Testis (tissue), 3 donors: Measurements from ENCODE around the gene GFI1B. TPM values are rescaled to one million over a fixed set of nuclear protein-coding genes. Genes with fewer than 3 reads are reported as not detected.

ENCODE experiments used
- DNase-seq: peaks from one replicate; pipeline ENCODE4 v3.0.0-alpha.2; 2019
- H3K27ac ChIP-seq, 2 donors: fragments of 200-600 bp; sonication (generic); one replicate each; pipeline ENCODE4 v1.5.1; 2019
- H3K27me3 ChIP-seq: fragments of 200-600 bp; sonication (generic); one replicate; pipeline ENCODE4 v1.5.1; 2019
- H3K36me3 ChIP-seq: fragments of 200-600 bp; sonication (generic); one replicate; pipeline ENCODE4 v1.5.1; 2017; ENCODE audit warnings: low read depth; ENCODE audit errors: missing control alignments
- H3K4me1 ChIP-seq: fragments of 200-600 bp; sonication (generic); one replicate; pipeline ENCODE4 v1.5.1; 2019
- H3K4me3 ChIP-seq, 2 donors: fragments of 200-600 bp; sonication (generic); one replicate each; pipeline ENCODE4 v1.5.1; 2017 to 2019
- H3K9me3 ChIP-seq: fragments of 200-600 bp; sonication (generic); one replicate; pipeline ENCODE4 v1.5.1; 2017
- POLR2A ChIP-seq: fragments of 450-650 bp; IDR thresholded peaks from one replicate; pipeline ENCODE4 v1.6.1; 2017; ENCODE audit warnings: antibody characterized with exemption, mild to moderate bottlenecking, moderate library complexity
- WGBS, 2 donors: methylation state at CpG; one replicate each; pipeline ENCODE4 v1.1.5; 2018; 5-methylcytosine and 5-hydroxymethylcytosine counted together
- intact Hi-C: fragments of 100-400 bp; cut with DNase I; formaldehyde crosslinking; loops from one replicate; pipeline ENCODE4 v1.15.1; 2023; ENCODE audit warnings: low total_unique reads
- polyA plus RNA-seq: library from polyadenylated mRNA; stranded (reverse); fragments of 350-450 nt; fragmentation: Illumina TruSeq; extraction: RNeasy Lipid Tissue Mini Kit (QIAGEN cat#74804); gene quantifications from one replicate; pipeline ENCODE4 v1.2.3, GENCODE V29; 2014; ENCODE audit warnings: low read depth, low replicate concordance; ENCODE audit not compliant: insufficient read depth
- total RNA-seq, 2 donors: library from RNA; depleted of rRNA; stranded (reverse); fragments of >200 nt; gene quantifications; one replicate each; pipeline ENCODE4 v1.2.3, GENCODE V29; 2016
- TF ChIP-seq, protein P1 (sequence below), 3 experiments: fragments of 450-650 bp in 2 of 3; fragments of 200-600 bp in 1 of 3; sonication (generic) in 1 of 3; IDR thresholded peaks; one replicate each; pipeline ENCODE4 v1.5.1; 2016 to 2019; ENCODE audit warnings: antibody characterized with exemption in 3 of 3, mild to moderate bottlenecking in 2 of 3, moderate library complexity in 1 of 3

Gene GFI1B
- total and polyA plus RNA-seq, 3 donors from 2014 or later, result 4.3 to 12.6 (median 9.7) TPM

DNA sequence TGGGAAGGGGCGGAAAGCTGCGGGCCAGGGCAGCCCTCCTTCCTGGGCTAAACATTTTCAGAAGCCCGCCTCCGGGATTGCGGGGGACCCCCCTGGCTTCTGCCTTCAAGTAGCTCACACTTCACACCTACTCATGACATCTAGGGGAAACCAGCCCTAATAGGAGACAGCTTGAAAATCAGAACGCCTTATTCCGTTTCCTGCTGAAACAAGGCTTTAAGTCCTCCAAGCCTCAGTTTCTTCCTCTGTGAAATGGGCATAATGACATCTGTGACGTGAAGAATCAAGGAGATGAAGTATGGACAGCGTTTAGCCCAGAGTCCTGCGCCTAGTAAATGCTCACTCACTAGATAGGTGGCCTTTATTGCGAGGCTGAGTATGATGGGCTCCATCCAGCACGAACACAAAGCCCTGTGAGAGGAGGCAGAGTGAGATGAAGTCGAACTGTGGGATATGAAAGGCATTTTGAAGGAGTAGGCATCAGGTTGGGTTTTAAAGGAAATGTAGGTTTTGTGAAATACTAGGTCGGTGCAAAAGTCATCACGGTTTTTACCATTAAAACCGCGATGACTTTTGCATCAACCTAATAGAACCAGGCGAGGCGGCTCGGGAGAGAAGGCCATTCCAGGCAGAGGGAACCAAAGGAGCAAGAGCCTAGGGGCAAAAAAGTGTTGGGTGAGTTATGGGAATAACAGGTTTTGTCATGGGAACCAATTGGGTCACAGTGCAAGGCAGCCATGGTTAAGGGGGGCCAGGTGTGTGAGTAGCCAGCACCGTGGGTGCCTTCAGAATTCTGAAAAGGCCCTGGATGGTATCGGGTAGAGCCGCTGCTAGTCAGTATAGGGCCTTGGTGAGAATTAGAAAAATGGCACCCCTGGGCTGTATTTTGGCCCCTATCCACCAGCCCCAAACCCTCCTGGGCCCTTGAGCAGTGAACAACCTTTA lies 33.0 kb upstream of the GFI1B start:
- Histone ChIP-seq H3K4me1 (peaks cover 13% of the 10 kb centered on the region), H3K27ac (peak overlapping the region; percentile 95 to 98), H3K4me3 (peak overlapping the region; percentile 98 to 99), H3K36me3 (no peaks in the 10 kb centered on the region), H3K9me3 (no peaks in the 10 kb centered on the region), H3K27me3 (no peaks in the 10 kb centered on the region)
- TF ChIP-seq POLR2A, result no peak
- TF ChIP-seq, protein P1, sequence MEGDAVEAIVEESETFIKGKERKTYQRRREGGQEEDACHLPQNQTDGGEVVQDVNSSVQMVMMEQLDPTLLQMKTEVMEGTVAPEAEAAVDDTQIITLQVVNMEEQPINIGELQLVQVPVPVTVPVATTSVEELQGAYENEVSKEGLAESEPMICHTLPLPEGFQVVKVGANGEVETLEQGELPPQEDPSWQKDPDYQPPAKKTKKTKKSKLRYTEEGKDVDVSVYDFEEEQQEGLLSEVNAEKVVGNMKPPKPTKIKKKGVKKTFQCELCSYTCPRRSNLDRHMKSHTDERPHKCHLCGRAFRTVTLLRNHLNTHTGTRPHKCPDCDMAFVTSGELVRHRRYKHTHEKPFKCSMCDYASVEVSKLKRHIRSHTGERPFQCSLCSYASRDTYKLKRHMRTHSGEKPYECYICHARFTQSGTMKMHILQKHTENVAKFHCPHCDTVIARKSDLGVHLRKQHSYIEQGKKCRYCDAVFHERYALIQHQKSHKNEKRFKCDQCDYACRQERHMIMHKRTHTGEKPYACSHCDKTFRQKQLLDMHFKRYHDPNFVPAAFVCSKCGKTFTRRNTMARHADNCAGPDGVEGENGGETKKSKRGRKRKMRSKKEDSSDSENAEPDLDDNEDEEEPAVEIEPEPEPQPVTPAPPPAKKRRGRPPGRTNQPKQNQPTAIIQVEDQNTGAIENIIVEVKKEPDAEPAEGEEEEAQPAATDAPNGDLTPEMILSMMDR (IDR thresholded peaks at IDR 0.05), result no peak
- WGBS, 2 donors, result 46 to 54% methylated on average over 23 of the region's 23 CpGs
- intact Hi-C loops, result no loop called here
- no peak for DNase-seq

DNA sequence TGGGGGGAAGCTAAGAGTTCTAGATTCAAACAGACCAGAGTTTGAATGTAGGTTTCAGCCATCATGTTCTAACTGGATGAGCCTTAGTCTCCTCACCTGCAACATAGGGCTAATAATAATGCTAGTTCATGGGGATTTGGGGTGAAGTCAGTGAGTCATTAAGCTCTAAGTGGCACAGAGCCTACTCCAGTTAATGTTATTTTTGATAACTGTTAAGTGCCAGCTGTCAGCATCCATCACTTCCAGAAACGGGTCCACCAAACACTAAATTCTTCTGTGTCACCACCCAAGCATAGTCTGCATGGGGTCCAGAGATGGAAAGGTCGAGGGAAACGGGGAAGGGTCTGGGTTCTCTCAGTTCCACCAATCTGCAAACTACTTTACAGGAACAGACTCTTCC lies 32.3 kb upstream of the GFI1B start:
- no peak overlapping the region for H3K4me3 ChIP-seq
- H3K9me3 ChIP-seq, result no peaks in the 10 kb centered on the region
- no peaks in the 10 kb centered on the region for H3K27me3 ChIP-seq
- no peak for TF ChIP-seq POLR2A
- TF ChIP-seq, protein P1 (IDR thresholded peaks at IDR 0.05), result no peak
- H3K4me1 ChIP-seq, result peaks cover 13% of the 10 kb centered on the region
- no peaks in the 10 kb centered on the region for H3K36me3 ChIP-seq
- intact Hi-C loops, result no loop called here
- no peak for DNase-seq
- WGBS, 2 donors, result 26 to 48% methylated on average over 3 of the region's 3 CpGs
- H3K27ac ChIP-seq, result no peak overlapping the region

DNA sequence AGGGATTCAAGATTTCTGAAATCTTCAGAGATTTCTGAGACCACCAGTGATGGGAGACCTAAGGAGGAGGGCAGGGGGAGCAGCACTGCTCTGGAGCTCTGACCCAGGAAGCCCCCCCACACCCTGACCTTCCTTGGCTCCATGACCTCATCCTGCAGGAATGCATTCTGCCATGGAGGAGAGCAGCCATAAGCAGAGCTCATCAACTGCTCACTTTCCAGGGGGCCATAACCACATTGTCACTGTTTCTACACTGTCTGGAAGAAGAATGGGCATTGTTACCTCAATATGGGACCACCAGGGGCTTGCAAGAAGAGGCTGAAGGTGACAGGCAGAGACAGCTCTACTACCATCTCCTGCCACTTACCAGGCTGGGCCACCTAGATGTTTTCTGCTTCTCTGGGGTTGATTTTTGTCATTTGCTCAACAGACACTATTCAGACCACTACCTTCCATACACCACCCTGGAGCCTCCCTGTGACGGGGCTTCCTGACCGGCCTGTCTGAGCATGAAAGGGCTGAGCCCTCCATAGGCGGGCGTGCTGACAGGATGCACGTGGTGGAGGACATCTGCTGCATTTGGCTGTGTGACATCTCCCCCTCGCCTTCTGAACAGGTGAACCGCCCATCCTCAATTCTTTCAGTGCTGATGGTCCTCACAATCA lies 31.7 kb upstream of the GFI1B start:
- intact Hi-C loops, result no loop called here
- no peak for DNase-seq
- 89 to 93% methylated on average over 6 to 7 of the region's 7 CpGs for WGBS, 2 donors
- Histone ChIP-seq H3K9me3 (no peaks in the 10 kb centered on the region), H3K27me3 (no peaks in the 10 kb centered on the region), H3K4me3 (no peak overlapping the region), H3K4me1 (peaks cover 13% of the 10 kb centered on the region), H3K27ac (no peak overlapping the region), H3K36me3 (no peaks in the 10 kb centered on the region)
- TF ChIP-seq, protein P1 (IDR thresholded peaks at IDR 0.05), result no peak
- TF ChIP-seq POLR2A, result no peak

DNA sequence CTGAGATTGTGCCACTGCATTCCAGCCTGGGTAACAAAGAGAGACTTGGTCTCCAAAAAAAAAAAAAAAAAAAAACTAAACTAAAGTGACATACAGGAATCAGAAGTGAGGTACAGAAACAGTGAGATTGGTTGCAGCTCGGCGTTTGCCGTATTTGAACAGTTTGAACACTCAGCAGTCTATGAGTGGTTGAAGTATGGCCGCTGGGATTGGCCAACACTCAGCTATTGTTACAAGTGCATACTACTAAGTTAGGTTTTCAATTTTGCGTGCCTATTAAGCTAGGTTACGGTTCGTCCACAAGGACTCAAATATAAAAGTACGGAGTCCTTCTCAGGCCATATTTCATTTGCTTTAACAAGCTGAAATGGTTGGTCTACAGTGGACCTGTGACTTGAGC lies 30.7 kb upstream of the GFI1B start:
- peaks cover 11% of the 10 kb centered on the region for H3K4me1 ChIP-seq
- no peak for DNase-seq
- H3K27me3 ChIP-seq, result no peaks in the 10 kb centered on the region
- no peaks in the 10 kb centered on the region for H3K9me3 ChIP-seq
- H3K36me3 ChIP-seq, result no peaks in the 10 kb centered on the region
- H3K27ac ChIP-seq, result no peak overlapping the region
- intact Hi-C loops, result no loop called here
- TF ChIP-seq, protein P1 (IDR thresholded peaks at IDR 0.05), result no peak
- no peak for TF ChIP-seq POLR2A
- WGBS, 2 donors, result 89 to 92% methylated on average over 8 of the region's 8 CpGs
- H3K4me3 ChIP-seq, result no peak overlapping the region
